WTC11 (cell line): ENCODE measurements around the gene ZNF782. TPM values are rescaled to one million over a fixed set of nuclear protein-coding genes. Genes with fewer than 3 reads are reported as not detected.
A peak's percentile ranks its signal among the peaks of the same experiment; 100 is the strongest.

Experiments used
- ATF1 ChIP-seq: sonication (generic); formaldehyde crosslinking; IDR thresholded peaks from 2 replicates; pipeline ENCODE4 v1.8.1; 2023; ENCODE audit warnings: mild to moderate bottlenecking, moderate library complexity, missing genetic modification reagents
- CREM ChIP-seq: sonication (generic); formaldehyde crosslinking; IDR thresholded peaks from 2 replicates; pipeline ENCODE4 v1.8.1; 2022; ENCODE audit warnings: mild to moderate bottlenecking, missing genetic modification reagents, moderate library complexity
- EMX1 ChIP-seq: fragments of 250-450 bp; sonication (Bioruptor Pico); IDR thresholded peaks from 2 replicates; pipeline ENCODE4 v1.8.0; 2021; ENCODE audit warnings: mild to moderate bottlenecking
- FOXJ3 ChIP-seq: sonication (generic); formaldehyde crosslinking; IDR thresholded peaks from 2 replicates; pipeline ENCODE4 v1.9.0; 2021; ENCODE audit warnings: missing genetic modification reagents, mild to moderate bottlenecking, borderline replicate concordance
- FOXK1 ChIP-seq: sonication (generic); formaldehyde crosslinking; IDR thresholded peaks from 2 replicates; pipeline ENCODE4 v1.8.0; 2022; ENCODE audit warnings: mild to moderate bottlenecking, moderate library complexity, missing genetic modification reagents
- GRHL2 ChIP-seq: fragments of 250-450 bp; sonication (Bioruptor Pico); IDR thresholded peaks from 2 replicates; pipeline ENCODE4 v1.8.0; 2022; ENCODE audit warnings: mild to moderate bottlenecking, moderate library complexity; ENCODE audit not compliant: insufficient replicate concordance, severe bottlenecking
- JAZF1 ChIP-seq: fragments of 250-450 bp; sonication (Bioruptor Pico); IDR thresholded peaks from 2 replicates; pipeline ENCODE4 v1.9.0; 2021; ENCODE audit warnings: moderate library complexity, mild to moderate bottlenecking, inconsistent platforms
- KAT7 ChIP-seq: sonication (generic); formaldehyde crosslinking; IDR thresholded peaks from 2 replicates; pipeline ENCODE4 v1.8.1; 2023; ENCODE audit warnings: missing genetic modification reagents, mild to moderate bottlenecking, borderline replicate concordance
- NR2C2 ChIP-seq: sonication (generic); formaldehyde crosslinking; IDR thresholded peaks from 2 replicates; pipeline ENCODE4 v1.8.0; 2022; ENCODE audit warnings: mild to moderate bottlenecking, missing genetic modification reagents
- SMAD3 ChIP-seq: sonication (generic); formaldehyde crosslinking; IDR thresholded peaks from 2 replicates; pipeline ENCODE4 v1.8.0; 2022; ENCODE audit warnings: missing genetic modification reagents, mild to moderate bottlenecking, borderline replicate concordance
- SMAD4 ChIP-seq: sonication (generic); formaldehyde crosslinking; IDR thresholded peaks from 2 replicates; pipeline ENCODE4 v1.8.0; 2022; ENCODE audit warnings: mild to moderate bottlenecking, missing genetic modification reagents
- TCF7 ChIP-seq: sonication (generic); formaldehyde crosslinking; IDR thresholded peaks from 2 replicates; pipeline ENCODE4 v1.8.0; 2022; ENCODE audit warnings: mild to moderate bottlenecking, low read depth, missing genetic modification reagents, moderate library complexity
- TP53 ChIP-seq: sonication (generic); formaldehyde crosslinking; IDR thresholded peaks from 2 replicates; pipeline ENCODE4 v1.8.1; 2023; ENCODE audit warnings: mild to moderate bottlenecking, missing genetic modification reagents
- ZNF219 ChIP-seq: sonication (generic); formaldehyde crosslinking; IDR thresholded peaks from 2 replicates; pipeline ENCODE4 v1.8.0; 2023; ENCODE audit warnings: missing genetic modification reagents, mild to moderate bottlenecking, borderline replicate concordance
- ZNF671 ChIP-seq: fragments of 250-450 bp; sonication (Bioruptor Pico); IDR thresholded peaks from 2 replicates; pipeline ENCODE4 v1.8.0; 2021; ENCODE audit warnings: mild to moderate bottlenecking
- total RNA-seq: library from RNA; stranded (reverse); gene quantifications from 3 replicates; pipeline ENCODE4 v1.2.3, GENCODE V29; 2021
- TF ChIP-seq, protein P1 (sequence below): sonication (generic); formaldehyde crosslinking; IDR thresholded peaks from 2 replicates; pipeline ENCODE4 v1.8.1; 2023; ENCODE audit warnings: mild to moderate bottlenecking, missing genetic modification reagents, moderate library complexity
- TF ChIP-seq, protein P2 (sequence below): sonication (generic); formaldehyde crosslinking; IDR thresholded peaks from 2 replicates; pipeline ENCODE4 v1.8.1; 2022; ENCODE audit warnings: missing genetic modification reagents, borderline replicate concordance
- TF ChIP-seq, protein P3 (sequence below): fragments of 250-450 bp; sonication (Bioruptor Pico); conservative IDR thresholded peaks from 2 replicates; pipeline ENCODE4 v1.9.0; 2021; ENCODE audit warnings: mild to moderate bottlenecking
- TF ChIP-seq, protein P4 (sequence below): sonication (generic); formaldehyde crosslinking; IDR thresholded peaks from 2 replicates; pipeline ENCODE4 v1.8.1; 2022; ENCODE audit warnings: low read depth, missing genetic modification reagents, borderline replicate concordance
- TF ChIP-seq, protein P5 (sequence below): sonication (generic); formaldehyde crosslinking; IDR thresholded peaks from 2 replicates; pipeline ENCODE4 v1.8.1; 2023; ENCODE audit warnings: mild to moderate bottlenecking, missing genetic modification reagents, moderate library complexity
- TF ChIP-seq, protein P6 (sequence below): sonication (generic); formaldehyde crosslinking; IDR thresholded peaks from 2 replicates; pipeline ENCODE4 v1.8.1; 2022; ENCODE audit warnings: mild to moderate bottlenecking, moderate library complexity, missing genetic modification reagents
- TF ChIP-seq, protein P7 (sequence below): sonication (generic); formaldehyde crosslinking; IDR thresholded peaks from 2 replicates; pipeline ENCODE4 v1.8.1; 2022; ENCODE audit warnings: mild to moderate bottlenecking, missing genetic modification reagents, moderate library complexity, borderline replicate concordance
- TF ChIP-seq, protein P8 (sequence below): sonication (generic); formaldehyde crosslinking; IDR thresholded peaks from 2 replicates; pipeline ENCODE4 v1.8.0; 2022; ENCODE audit warnings: mild to moderate bottlenecking, missing genetic modification reagents
- TF ChIP-seq, protein P9 (sequence below): sonication (generic); formaldehyde crosslinking; IDR thresholded peaks from 2 replicates; pipeline ENCODE4 v1.8.0; 2023; ENCODE audit warnings: missing genetic modification reagents
- TF ChIP-seq, protein P10 (sequence below): fragments of 250-450 bp; sonication (Bioruptor Pico); IDR thresholded peaks from 2 replicates; pipeline ENCODE4 v1.9.0; 2021; ENCODE audit warnings: mild to moderate bottlenecking
- TF ChIP-seq, protein P11 (sequence below): sonication (generic); formaldehyde crosslinking; IDR thresholded peaks from 2 replicates; pipeline ENCODE4 v1.8.1; 2023; ENCODE audit warnings: mild to moderate bottlenecking, moderate library complexity, missing genetic modification reagents

ZNF782 gene
- total RNA-seq, 1 experiment from 2014 or later: 6.2 TPM

DNA sequence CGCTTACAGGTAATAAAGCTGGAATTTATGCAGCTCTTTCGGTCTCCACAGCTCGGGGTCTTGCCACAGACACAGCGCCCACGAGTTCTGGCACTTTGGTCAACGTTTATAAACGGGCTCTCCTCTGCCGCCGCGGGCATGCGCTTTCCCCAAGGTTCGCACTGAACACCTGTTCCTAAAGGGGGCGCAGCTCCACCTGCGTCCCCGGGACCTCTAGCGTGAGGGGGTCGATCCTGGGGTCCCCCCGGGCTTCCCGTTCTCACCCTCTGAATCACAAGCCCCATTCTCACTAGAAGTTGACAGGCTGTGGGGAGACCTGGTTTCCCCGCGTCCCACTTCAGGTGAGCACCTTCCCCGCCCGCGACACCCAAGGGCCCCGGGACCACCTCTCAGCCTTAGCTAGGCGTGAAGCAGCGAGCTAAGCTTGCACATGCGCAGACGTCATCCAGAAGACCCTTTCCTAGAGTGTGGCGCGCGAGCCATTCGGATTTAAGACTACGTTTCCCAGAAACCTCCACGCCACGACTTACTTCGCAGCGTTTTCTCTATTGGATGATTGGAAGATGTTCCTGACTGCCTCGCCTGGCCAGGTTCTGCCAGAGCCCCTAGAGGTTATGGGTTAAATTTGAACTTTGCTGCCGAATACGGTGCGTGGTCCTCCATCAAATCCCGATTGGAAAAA lies 21.3 kb upstream of the ZNF782 start (continued):
- TF ChIP-seq SMAD4 (CRISPR knock-in tag) (no peak), ZNF219 (no peak), SMAD3 (CRISPR knock-in tag) (no peak), FOXJ3 (CRISPR knock-in tag) (no peak), FOXK1 (CRISPR knock-in tag) (no peak), TP53 (CRISPR knock-in tag) (no peak), ATF1 (CRISPR knock-in tag) (no peak), KAT7 (CRISPR knock-in tag) (0 out of 2 replicates have a peak, but pooled peaks have one; percentile 44), CREM (CRISPR knock-in tag) (peak; percentile 70; the same call in 1 of the 2 replicates), TCF7 (CRISPR knock-in tag) (no peak), ZNF671 (CRISPR knock-in tag) (no peak), JAZF1 (CRISPR knock-in tag) (no peak), EMX1 (CRISPR knock-in tag) (no peak), GRHL2 (CRISPR knock-in tag) (no peak), NR2C2 (CRISPR knock-in tag) (no peak)
- TF ChIP-seq, protein P1, sequence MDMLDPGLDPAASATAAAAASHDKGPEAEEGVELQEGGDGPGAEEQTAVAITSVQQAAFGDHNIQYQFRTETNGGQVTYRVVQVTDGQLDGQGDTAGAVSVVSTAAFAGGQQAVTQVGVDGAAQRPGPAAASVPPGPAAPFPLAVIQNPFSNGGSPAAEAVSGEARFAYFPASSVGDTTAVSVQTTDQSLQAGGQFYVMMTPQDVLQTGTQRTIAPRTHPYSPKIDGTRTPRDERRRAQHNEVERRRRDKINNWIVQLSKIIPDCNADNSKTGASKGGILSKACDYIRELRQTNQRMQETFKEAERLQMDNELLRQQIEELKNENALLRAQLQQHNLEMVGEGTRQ (CRISPR knock-in tag): no peak
- TF ChIP-seq, protein P2, sequence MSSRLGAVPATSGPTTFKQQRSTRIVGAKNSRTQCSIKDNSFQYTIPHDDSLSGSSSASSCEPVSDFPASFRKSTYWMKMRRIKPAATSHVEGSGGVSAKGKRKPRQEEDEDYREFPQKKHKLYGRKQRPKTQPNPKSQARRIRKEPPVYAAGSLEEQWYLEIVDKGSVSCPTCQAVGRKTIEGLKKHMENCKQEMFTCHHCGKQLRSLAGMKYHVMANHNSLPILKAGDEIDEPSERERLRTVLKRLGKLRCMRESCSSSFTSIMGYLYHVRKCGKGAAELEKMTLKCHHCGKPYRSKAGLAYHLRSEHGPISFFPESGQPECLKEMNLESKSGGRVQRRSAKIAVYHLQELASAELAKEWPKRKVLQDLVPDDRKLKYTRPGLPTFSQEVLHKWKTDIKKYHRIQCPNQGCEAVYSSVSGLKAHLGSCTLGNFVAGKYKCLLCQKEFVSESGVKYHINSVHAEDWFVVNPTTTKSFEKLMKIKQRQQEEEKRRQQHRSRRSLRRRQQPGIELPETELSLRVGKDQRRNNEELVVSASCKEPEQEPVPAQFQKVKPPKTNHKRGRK (CRISPR knock-in tag): no peak
- TF ChIP-seq, protein P3, sequence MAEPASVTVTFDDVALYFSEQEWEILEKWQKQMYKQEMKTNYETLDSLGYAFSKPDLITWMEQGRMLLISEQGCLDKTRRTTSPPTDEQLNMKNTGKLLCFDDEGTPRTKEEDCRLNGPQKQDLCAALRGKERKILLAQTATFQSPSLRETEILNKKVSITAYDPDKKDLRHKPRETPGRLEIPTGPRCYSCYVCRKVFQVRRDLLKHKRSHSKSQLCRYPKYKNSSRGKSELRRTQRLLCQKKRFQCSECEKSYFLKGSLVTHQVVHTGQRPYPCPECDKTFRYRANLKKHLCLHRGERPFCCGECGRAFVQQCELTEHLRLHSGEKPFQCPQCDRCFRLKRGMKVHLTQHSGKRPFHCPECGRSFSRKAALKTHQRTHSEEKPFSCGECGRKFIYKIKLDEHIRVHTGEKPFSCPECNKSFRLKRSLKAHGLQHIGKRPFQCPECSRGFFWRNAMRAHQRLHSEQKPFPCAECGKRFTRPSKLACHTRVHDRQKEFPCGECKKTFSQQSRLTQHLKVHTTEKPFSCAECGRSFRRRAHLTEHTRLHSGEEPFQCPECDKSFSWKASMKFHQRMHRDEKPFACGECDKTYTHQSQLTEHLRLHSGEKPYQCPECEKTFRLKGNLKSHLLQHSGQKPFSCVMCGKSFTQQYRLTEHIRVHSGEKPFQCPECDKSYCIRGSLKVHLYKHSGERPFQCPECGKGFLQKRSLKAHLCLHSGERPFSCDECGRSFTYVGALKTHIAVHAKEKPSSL (CRISPR knock-in tag): no peak
- TF ChIP-seq, protein P4, sequence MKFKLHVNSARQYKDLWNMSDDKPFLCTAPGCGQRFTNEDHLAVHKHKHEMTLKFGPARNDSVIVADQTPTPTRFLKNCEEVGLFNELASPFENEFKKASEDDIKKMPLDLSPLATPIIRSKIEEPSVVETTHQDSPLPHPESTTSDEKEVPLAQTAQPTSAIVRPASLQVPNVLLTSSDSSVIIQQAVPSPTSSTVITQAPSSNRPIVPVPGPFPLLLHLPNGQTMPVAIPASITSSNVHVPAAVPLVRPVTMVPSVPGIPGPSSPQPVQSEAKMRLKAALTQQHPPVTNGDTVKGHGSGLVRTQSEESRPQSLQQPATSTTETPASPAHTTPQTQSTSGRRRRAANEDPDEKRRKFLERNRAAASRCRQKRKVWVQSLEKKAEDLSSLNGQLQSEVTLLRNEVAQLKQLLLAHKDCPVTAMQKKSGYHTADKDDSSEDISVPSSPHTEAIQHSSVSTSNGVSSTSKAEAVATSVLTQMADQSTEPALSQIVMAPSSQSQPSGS (CRISPR knock-in tag): no peak
- TF ChIP-seq, protein P5, sequence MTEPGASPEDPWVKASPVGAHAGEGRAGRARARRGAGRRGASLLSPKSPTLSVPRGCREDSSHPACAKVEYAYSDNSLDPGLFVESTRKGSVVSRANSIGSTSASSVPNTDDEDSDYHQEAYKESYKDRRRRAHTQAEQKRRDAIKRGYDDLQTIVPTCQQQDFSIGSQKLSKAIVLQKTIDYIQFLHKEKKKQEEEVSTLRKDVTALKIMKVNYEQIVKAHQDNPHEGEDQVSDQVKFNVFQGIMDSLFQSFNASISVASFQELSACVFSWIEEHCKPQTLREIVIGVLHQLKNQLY (CRISPR knock-in tag): 0 out of 2 replicates have a peak, but pooled peaks have one; percentile 51
- TF ChIP-seq, protein P6, sequence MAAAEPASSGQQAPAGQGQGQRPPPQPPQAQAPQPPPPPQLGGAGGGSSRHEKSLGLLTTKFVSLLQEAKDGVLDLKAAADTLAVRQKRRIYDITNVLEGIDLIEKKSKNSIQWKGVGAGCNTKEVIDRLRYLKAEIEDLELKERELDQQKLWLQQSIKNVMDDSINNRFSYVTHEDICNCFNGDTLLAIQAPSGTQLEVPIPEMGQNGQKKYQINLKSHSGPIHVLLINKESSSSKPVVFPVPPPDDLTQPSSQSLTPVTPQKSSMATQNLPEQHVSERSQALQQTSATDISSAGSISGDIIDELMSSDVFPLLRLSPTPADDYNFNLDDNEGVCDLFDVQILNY (CRISPR knock-in tag): no peak
- TF ChIP-seq, protein P7, sequence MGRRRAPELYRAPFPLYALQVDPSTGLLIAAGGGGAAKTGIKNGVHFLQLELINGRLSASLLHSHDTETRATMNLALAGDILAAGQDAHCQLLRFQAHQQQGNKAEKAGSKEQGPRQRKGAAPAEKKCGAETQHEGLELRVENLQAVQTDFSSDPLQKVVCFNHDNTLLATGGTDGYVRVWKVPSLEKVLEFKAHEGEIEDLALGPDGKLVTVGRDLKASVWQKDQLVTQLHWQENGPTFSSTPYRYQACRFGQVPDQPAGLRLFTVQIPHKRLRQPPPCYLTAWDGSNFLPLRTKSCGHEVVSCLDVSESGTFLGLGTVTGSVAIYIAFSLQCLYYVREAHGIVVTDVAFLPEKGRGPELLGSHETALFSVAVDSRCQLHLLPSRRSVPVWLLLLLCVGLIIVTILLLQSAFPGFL (CRISPR knock-in tag): no peak
- TF ChIP-seq, protein P8, sequence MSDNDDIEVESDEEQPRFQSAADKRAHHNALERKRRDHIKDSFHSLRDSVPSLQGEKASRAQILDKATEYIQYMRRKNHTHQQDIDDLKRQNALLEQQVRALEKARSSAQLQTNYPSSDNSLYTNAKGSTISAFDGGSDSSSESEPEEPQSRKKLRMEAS (CRISPR knock-in tag): peak; percentile 87
- TF ChIP-seq, protein P9, sequence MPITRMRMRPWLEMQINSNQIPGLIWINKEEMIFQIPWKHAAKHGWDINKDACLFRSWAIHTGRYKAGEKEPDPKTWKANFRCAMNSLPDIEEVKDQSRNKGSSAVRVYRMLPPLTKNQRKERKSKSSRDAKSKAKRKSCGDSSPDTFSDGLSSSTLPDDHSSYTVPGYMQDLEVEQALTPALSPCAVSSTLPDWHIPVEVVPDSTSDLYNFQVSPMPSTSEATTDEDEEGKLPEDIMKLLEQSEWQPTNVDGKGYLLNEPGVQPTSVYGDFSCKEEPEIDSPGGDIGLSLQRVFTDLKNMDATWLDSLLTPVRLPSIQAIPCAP (CRISPR knock-in tag): no peak
- TF ChIP-seq, protein P10, sequence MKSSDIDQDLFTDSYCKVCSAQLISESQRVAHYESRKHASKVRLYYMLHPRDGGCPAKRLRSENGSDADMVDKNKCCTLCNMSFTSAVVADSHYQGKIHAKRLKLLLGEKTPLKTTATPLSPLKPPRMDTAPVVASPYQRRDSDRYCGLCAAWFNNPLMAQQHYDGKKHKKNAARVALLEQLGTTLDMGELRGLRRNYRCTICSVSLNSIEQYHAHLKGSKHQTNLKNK (CRISPR knock-in tag): no peak
- TF ChIP-seq, protein P11, sequence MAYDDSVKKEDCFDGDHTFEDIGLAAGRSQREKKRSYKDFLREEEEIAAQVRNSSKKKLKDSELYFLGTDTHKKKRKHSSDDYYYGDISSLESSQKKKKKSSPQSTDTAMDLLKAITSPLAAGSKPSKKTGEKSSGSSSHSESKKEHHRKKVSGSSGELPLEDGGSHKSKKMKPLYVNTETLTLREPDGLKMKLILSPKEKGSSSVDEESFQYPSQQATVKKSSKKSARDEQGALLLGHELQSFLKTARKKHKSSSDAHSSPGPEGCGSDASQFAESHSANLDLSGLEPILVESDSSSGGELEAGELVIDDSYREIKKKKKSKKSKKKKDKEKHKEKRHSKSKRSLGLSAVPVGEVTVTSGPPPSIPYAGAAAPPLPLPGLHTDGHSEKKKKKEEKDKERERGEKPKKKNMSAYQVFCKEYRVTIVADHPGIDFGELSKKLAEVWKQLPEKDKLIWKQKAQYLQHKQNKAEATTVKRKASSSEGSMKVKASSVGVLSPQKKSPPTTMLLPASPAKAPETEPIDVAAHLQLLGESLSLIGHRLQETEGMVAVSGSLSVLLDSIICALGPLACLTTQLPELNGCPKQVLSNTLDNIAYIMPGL (CRISPR knock-in tag): peak; percentile 80; the same call in 1 of the 2 replicates
